SJSA1 (cell line): ENCODE results near the gene ASPHD1. TPM values are rescaled to one million over a fixed set of nuclear protein-coding genes. Genes with fewer than 3 reads are reported as not detected.

ENCODE experiments used
- DNase-seq, 2 experiments: peaks; one replicate each; pipeline ENCODE4 v3.0.0-alpha.2; 2015 to 2020; ENCODE audit warnings: low spot score in 2 of 2, low read depth in 1 of 2
- H3K27ac ChIP-seq: fragments of 250-450 bp; sonication (Bioruptor Pico); 2 replicates; pipeline ENCODE4 v1.5.1; 2020; ENCODE audit warnings: mild to moderate bottlenecking, moderate library complexity
- H3K27me3 ChIP-seq: fragments of 250-450 bp; sonication (Bioruptor Pico); replicated peaks from 2 replicates; pipeline ENCODE4 v1.5.1; 2020; ENCODE audit warnings: mild to moderate bottlenecking, moderate library complexity
- H3K36me3 ChIP-seq: fragments of 250-450 bp; sonication (Bioruptor Pico); 2 replicates; pipeline ENCODE4 v1.5.1; 2020; ENCODE audit warnings: mild to moderate bottlenecking
- H3K4me1 ChIP-seq: fragments of 250-450 bp; sonication (Bioruptor Pico); replicated peaks from 2 replicates; pipeline ENCODE4 v1.6.1; 2021; ENCODE audit warnings: mild to moderate bottlenecking
- H3K4me3 ChIP-seq: fragments of 250-450 bp; sonication (Bioruptor Pico); 2 replicates; pipeline ENCODE4 v1.5.1; 2020; ENCODE audit warnings: mild to moderate bottlenecking
- H3K9me3 ChIP-seq: fragments of 250-450 bp; sonication (Bioruptor Pico); replicated peaks from 2 replicates; pipeline ENCODE4 v1.5.1; 2020; ENCODE audit warnings: mild to moderate bottlenecking
- total RNA-seq: library from RNA; depleted of rRNA; stranded (reverse); fragments of >200 nt; shearing (Covaris generic); gene quantifications from 2 replicates; pipeline ENCODE4 v1.2.3, GENCODE V29; 2014; rRNA removed

The ASPHD1 gene
- 3.7 and 8.8 TPM in 2 replicates for total RNA-seq

GRCh38 chr16:29900102-29900887 lies at the start of gene ASPHD1:
Gene ASPHD1 (plus strand): TSS chr16:29900488. CDS start chr16:29900972, 484 bp downstream.
- H3K36me3 ChIP-seq = peaks cover 2% of the 10 kb centered on the region; the same call in 1 of the 2 replicates
- H3K4me1 ChIP-seq = peaks cover 24% of the 10 kb centered on the region
- H3K4me3 ChIP-seq = peak within 1 kb of the TSS; percentile 47
- H3K27ac ChIP-seq = peak within 1 kb of the TSS; percentile 36
- peak; percentile 84 to 87 for DNase-seq
- H3K9me3 ChIP-seq = no peaks in the 10 kb centered on the region
- H3K27me3 ChIP-seq = no peaks in the 10 kb centered on the region

- Histone ChIP-seq H3K27me3 (no peaks in the 10 kb centered on the region), H3K4me3 (no peak overlapping the region)
These were observed 49.3 kb upstream of the ASPHD1 start for GRCh38 chr16:29850998-29851397.

GRCh38 chr16:29852654-29853053 lies 47.6 kb upstream of the ASPHD1 start:
- peaks cover 9% of the 10 kb centered on the region for H3K36me3 ChIP-seq
- peaks cover 5% of the 10 kb centered on the region; the same call in 1 of the 2 replicates for H3K4me1 ChIP-seq
- no peak overlapping the region for H3K4me3 ChIP-seq
- H3K9me3 ChIP-seq = no peaks in the 10 kb centered on the region
- no peak for DNase-seq
- H3K27me3 ChIP-seq = no peaks in the 10 kb centered on the region
- H3K27ac ChIP-seq = no peak overlapping the region

More at GRCh38 chr16:29850998-29851397, 49.3 kb upstream of the ASPHD1 start:
- peaks cover 5% of the 10 kb centered on the region; the same call in 1 of the 2 replicates for H3K4me1 ChIP-seq
- peaks cover 26% of the 10 kb centered on the region for H3K36me3 ChIP-seq
- H3K27ac ChIP-seq = no peak overlapping the region
- DNase-seq = no peak
- no peaks in the 10 kb centered on the region for H3K9me3 ChIP-seq

- DNase-seq = no peak
- no peaks in the 10 kb centered on the region for H3K4me1 ChIP-seq
- peaks cover 13% of the 10 kb centered on the region for H3K36me3 ChIP-seq
- no peak overlapping the region for H3K27ac ChIP-seq
- no peak overlapping the region for H3K4me3 ChIP-seq
- H3K27me3 ChIP-seq = no peaks in the 10 kb centered on the region
- H3K9me3 ChIP-seq = no peaks in the 10 kb centered on the region
These were observed 45.7 kb upstream of the ASPHD1 start for GRCh38 chr16:29854520-29855100.

GRCh38 chr16:29857133-29857760 lies 43.0 kb upstream of the ASPHD1 start:
- Histone ChIP-seq H3K4me1 (0 out of 2 replicates have a peak, but pooled peaks cover 5% of the 10 kb centered on the region), H3K27ac (no peak overlapping the region), H3K9me3 (no peaks in the 10 kb centered on the region), H3K4me3 (no peak overlapping the region), H3K27me3 (no peaks in the 10 kb centered on the region), H3K36me3 (peaks cover 30% of the 10 kb centered on the region)
- DNase-seq = no peak

GRCh38 chr16:29858149-29858849 lies 42.0 kb upstream of the ASPHD1 start:
- Histone ChIP-seq H3K9me3 (no peaks in the 10 kb centered on the region), H3K4me1 (0 out of 2 replicates have a peak, but pooled peaks cover 5% of the 10 kb centered on the region), H3K27ac (no peak overlapping the region), H3K4me3 (no peak overlapping the region), H3K27me3 (no peaks in the 10 kb centered on the region), H3K36me3 (peaks cover 33% of the 10 kb centered on the region)
- DNase-seq = no peak

GRCh38 chr16:29858974-29859373 lies 41.3 kb upstream of the ASPHD1 start:
- peaks cover 33% of the 10 kb centered on the region for H3K36me3 ChIP-seq
- no peak overlapping the region for H3K27ac ChIP-seq
- H3K27me3 ChIP-seq = no peaks in the 10 kb centered on the region
- H3K4me3 ChIP-seq = no peak overlapping the region
- DNase-seq = no peak
- no peaks in the 10 kb centered on the region for H3K9me3 ChIP-seq
- H3K4me1 ChIP-seq = peaks cover 9% of the 10 kb centered on the region; the same call in 1 of the 2 replicates

GRCh38 chr16:29860218-29860617 lies 40.1 kb upstream of the ASPHD1 start:
- no peaks in the 10 kb centered on the region for H3K27me3 ChIP-seq
- no peaks in the 10 kb centered on the region for H3K9me3 ChIP-seq
- H3K4me1 ChIP-seq = peaks cover 9% of the 10 kb centered on the region; the same call in 1 of the 2 replicates
- DNase-seq = no peak
- no peak overlapping the region for H3K27ac ChIP-seq
- no peak overlapping the region for H3K4me3 ChIP-seq
- H3K36me3 ChIP-seq = peaks cover 33% of the 10 kb centered on the region

- H3K36me3 ChIP-seq = peaks cover 33% of the 10 kb centered on the region
- no peaks in the 10 kb centered on the region for H3K9me3 ChIP-seq
- H3K4me3 ChIP-seq = peak overlapping the region; percentile 70
- H3K27ac ChIP-seq = no peak overlapping the region
- no peaks in the 10 kb centered on the region for H3K27me3 ChIP-seq
- DNase-seq = peak in 1 of 2 experiments; percentile 2
- H3K4me1 ChIP-seq = peaks cover 9% of the 10 kb centered on the region; the same call in 1 of the 2 replicates
These were observed 37.9 kb upstream of the ASPHD1 start for GRCh38 chr16:29862383-29862883.

GRCh38 chr16:29862884-29863668 lies 37.2 kb upstream of the ASPHD1 start, which contains the start of gene CDIPT:
Gene CDIPT (minus strand): TSS chr16:29863226. CDS start chr16:29862857, 369 bp downstream.
- Histone ChIP-seq H3K27me3 (no peaks in the 10 kb centered on the region), H3K36me3 (peaks cover 33% of the 10 kb centered on the region), H3K4me3 (peak within 1 kb of the TSS; percentile 70), H3K9me3 (no peaks in the 10 kb centered on the region), H3K4me1 (peaks cover 9% of the 10 kb centered on the region; the same call in 1 of the 2 replicates), H3K27ac (peak within 1 kb of the TSS; percentile 97)
- peak; percentile 96 to 99 for DNase-seq

- Histone ChIP-seq H3K36me3 (peaks cover 29% of the 10 kb centered on the region), H3K27me3 (no peaks in the 10 kb centered on the region), H3K27ac (no peak overlapping the region)
These were observed 36.7 kb upstream of the ASPHD1 start for GRCh38 chr16:29863669-29863984.

GRCh38 chr16:29864205-29864604 lies 36.1 kb upstream of the ASPHD1 start:
- H3K27me3 ChIP-seq = no peaks in the 10 kb centered on the region
- peaks cover 9% of the 10 kb centered on the region; the same call in 1 of the 2 replicates for H3K4me1 ChIP-seq
- no peak overlapping the region for H3K4me3 ChIP-seq
- no peak overlapping the region for H3K27ac ChIP-seq
- H3K36me3 ChIP-seq = peaks cover 23% of the 10 kb centered on the region
- H3K9me3 ChIP-seq = no peaks in the 10 kb centered on the region
- DNase-seq = no peak

More at GRCh38 chr16:29863669-29863984, 36.7 kb upstream of the ASPHD1 start:
- Histone ChIP-seq H3K9me3 (no peaks in the 10 kb centered on the region), H3K4me1 (peaks cover 9% of the 10 kb centered on the region; the same call in 1 of the 2 replicates), H3K4me3 (peak overlapping the region; percentile 70)
- DNase-seq = no peak
